Stimulated activated CD4-positive, alpha-beta T cell treated with anti-CD3 and anti-CD28 coated beads, Interleukin-15, amount 100 ng/mL, for 24 hours (primary cell): ENCODE data around the gene KIRREL1.
"Not testable (repeated sequence)": the region's sequence is repeated elsewhere in the genome, so short reads cannot be mapped to it uniquely, and the experiment has no call there.

Experiments
- DNase-seq: peaks from one replicate; pipeline ENCODE4 v3.0.0-alpha.2; 2020

The KIRREL1 gene

DNA sequence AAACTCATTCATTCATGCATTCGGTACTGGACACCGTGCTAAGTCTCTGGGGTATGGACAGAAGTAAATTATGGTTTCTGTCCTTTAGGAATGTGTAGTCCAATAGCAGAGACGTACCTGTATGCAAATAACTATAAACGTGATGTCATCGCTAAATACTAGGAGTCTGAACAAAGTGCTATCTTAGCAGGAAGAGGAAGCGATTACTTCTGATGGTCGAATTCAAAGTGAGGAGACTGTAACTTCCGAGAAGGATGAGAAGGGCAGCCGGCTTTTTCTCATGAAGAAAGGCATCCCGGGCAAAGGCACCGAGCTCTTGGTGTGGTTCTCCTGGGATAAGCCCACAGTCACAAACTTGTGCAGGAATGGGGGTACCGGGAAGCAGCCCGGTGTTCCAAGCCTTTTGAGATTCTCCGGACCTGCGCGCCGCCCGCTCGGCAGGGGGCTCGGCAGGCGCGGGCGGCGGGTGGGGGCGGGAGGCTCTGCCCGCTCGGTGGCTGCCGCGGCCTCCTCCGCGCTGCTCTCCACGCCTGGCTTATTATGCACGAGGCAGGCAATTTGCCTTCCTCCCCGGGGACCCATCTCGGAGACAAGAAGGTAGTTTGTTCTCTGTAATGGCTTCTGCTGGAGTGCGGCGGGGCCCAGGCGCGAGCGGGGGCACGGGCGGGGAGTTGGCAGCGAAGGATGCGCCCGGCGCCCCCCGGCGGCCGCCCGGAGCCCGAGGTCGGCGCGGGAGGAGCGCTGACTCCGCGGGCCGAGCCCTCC, 119.7 kb downstream of the KIRREL1 start:
- peak; percentile 61 for DNase-seq

GRCh38 chr1:158113759-158114127, 120.3 kb downstream of the KIRREL1 start:
- no peak for DNase-seq

GRCh38 chr1:158115126-158115525, 121.7 kb downstream of the KIRREL1 start:
- no peak for DNase-seq

- no peak for DNase-seq
Observed at GRCh38 chr1:158116311-158117167, 123.1 kb downstream of the KIRREL1 start.

- DNase-seq, result peak; percentile 57
Observed at GRCh38 chr1:158117854-158118704, 124.6 kb downstream of the KIRREL1 start.

- DNase-seq, result no peak
Observed at GRCh38 chr1:158118713-158119402, 125.4 kb downstream of the KIRREL1 start.

GRCh38 chr1:158119976-158120653, 126.7 kb downstream of the KIRREL1 start:
- no peak for DNase-seq

- peak; percentile 36 for DNase-seq
Observed at GRCh38 chr1:158121604-158122254, 128.3 kb downstream of the KIRREL1 start.

- no peak for DNase-seq
Observed at GRCh38 chr1:158122833-158123388, 129.5 kb downstream of the KIRREL1 start.

- DNase-seq, result no peak
Observed at GRCh38 chr1:158124034-158124433, 130.6 kb downstream of the KIRREL1 start.

GRCh38 chr1:158124999-158125398, 131.6 kb downstream of the KIRREL1 start:
- peak; percentile 76 for DNase-seq

- peak; percentile 9 for DNase-seq
Observed at GRCh38 chr1:158126425-158126824, 133.0 kb downstream of the KIRREL1 start.

GRCh38 chr1:158128531-158128930, 135.1 kb downstream of the KIRREL1 start:
- not testable (repeated sequence) for DNase-seq

GRCh38 chr1:158131217-158131616, 137.8 kb downstream of the KIRREL1 start:
- no peak for DNase-seq

- DNase-seq, result no peak
Observed at GRCh38 chr1:158140764-158141192, 147.3 kb downstream of the KIRREL1 start.

DNA sequence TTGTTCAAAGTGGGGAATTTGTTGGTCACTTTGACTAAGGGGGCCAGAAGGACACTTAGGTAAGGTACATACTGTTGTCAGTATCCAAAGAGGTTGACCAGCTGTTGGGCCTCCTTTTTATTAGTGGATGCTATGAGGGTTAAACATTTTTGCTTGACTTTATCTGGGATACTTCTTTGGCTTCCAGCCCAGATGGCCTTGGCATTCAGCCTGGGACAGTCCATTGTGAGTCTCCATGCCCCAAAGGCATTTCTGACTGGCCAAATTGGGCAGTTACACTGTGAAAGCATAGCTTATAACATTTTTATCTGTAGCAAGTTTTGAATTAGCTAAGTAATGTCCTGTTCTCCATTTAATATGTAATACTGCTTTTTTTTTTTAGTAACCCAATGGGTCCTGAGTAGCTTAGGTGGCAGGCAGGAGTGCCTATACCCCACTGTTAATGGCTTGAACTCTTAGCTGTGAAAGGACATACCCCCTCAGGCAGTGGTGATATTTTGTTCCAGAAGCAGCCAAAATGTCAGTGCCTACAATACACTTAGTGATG, 151.8 kb downstream of the KIRREL1 start:
- no peak for DNase-seq

DNA sequence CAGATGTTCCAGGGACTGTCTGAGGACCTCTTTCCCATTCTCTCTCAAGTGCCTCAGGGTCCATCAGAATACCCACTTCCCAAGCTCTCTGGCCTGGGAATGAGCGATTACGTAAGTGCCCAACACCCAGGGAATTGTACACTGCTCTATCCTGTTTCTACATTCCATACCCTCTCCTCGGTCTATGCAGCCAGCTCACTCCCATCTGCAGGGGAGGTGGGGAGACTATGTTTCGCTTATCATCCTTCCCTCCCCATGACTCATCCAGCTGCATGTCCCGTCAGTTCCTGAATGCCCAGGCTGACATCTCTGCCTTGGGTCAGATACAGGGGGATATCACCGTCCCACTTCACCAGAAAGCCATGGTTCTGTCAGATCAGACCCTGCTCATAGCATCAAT, 152.7 kb downstream of the KIRREL1 start:
- DNase-seq, result no peak

GRCh38 chr1:158146739-158147138, 153.3 kb downstream of the KIRREL1 start:
- no peak for DNase-seq

DNA sequence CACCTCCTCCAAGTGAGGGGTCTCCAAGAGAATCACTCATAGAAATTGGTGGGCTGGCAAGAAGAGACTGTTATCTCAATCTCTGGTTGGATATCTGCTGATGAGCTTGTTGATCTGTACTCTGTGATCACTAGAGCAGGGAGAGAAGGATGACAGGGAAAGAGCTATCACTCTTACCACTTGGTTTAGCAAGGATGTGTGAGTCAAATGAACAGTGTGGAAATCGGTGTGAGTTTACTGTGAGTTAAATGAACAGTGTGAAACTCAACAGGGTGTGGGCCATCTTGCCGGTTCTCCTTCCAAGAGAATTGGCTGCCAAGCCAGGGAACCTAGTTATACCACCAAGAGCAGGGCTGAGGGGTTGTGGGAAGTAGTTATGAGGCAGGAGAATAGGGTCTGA, 154.0 kb downstream of the KIRREL1 start:
- no peak for DNase-seq

GRCh38 chr1:158147869-158148268, 154.4 kb downstream of the KIRREL1 start:
- DNase-seq, result no peak

DNA sequence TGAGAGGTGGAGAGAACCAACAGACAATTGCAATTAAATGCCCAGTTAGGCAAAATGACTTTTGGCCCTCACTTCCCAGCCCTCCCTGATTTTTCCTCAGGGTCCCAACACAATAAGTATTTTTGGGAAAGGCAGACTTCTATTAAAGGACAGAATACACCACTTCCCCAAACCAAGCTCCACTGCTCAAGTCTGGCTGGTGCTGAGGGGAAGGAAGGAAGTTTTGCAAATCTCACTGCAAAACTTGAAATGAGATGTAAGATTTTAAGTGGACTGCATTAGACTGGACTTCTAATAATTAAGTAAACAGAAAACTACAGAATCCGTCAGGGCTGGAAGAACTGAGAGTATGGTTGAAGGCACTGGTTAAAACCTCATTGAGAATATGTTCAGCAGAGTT, 155.0 kb downstream of the KIRREL1 start:
- DNase-seq, result no peak
